ENCODE data around the gene PRDX6.

- no peak for TF ChIP-seq POLR2A (IDR thresholded peaks at IDR 0.05)
- TF ChIP-seq, protein P1, sequence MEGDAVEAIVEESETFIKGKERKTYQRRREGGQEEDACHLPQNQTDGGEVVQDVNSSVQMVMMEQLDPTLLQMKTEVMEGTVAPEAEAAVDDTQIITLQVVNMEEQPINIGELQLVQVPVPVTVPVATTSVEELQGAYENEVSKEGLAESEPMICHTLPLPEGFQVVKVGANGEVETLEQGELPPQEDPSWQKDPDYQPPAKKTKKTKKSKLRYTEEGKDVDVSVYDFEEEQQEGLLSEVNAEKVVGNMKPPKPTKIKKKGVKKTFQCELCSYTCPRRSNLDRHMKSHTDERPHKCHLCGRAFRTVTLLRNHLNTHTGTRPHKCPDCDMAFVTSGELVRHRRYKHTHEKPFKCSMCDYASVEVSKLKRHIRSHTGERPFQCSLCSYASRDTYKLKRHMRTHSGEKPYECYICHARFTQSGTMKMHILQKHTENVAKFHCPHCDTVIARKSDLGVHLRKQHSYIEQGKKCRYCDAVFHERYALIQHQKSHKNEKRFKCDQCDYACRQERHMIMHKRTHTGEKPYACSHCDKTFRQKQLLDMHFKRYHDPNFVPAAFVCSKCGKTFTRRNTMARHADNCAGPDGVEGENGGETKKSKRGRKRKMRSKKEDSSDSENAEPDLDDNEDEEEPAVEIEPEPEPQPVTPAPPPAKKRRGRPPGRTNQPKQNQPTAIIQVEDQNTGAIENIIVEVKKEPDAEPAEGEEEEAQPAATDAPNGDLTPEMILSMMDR (IDR thresholded peaks at IDR 0.05): no peak
These were observed 18.6 kb downstream of the PRDX6 start for GRCh38 chr1:173495609-173496267.
